GM18517 (cell line): ENCODE results near the gene MRPL4.
"Not testable (repeated sequence)": the region's sequence is repeated elsewhere in the genome, so short reads cannot be mapped to it uniquely, and the experiment has no call there.

ENCODE experiments used
- ATAC-seq: cut with Tn5 transposase; IDR thresholded peaks from one replicate; pipeline ENCODE4 v1.9.1; 2021; ENCODE audit warnings: mild to moderate bottlenecking, moderate library complexity; ENCODE audit not compliant: unreplicated experiment

Gene MRPL4

GRCh38 chr19:10260141-10260584 is 8.1 kb downstream of the MRPL4 start:
- ATAC-seq, result no peak

DNA sequence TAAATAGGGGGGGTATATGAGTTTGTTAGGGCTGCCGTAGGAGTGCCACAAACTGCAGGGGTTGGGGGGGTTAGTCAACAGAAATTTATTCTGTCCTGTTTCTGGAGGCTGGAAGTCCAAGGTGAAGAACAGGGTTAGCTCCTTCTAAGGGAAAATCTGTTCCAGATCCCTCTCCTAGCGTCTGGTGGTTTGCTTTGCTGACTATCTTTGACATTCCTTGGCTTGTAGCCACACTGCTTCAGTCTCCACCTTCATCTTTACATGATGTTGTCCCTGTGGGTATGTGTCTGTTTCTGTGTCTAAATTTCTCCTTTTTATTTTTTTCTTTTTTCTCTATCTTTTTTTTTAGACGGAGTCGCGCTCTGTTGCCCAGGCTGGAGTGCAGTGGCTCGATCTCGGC is 10.8 kb downstream of the MRPL4 start:
- ATAC-seq, result no peak

GRCh38 chr19:10266706-10267105 is 14.7 kb downstream of the MRPL4 start:
- no peak for ATAC-seq

GRCh38 chr19:10268071-10268470 is 16.1 kb downstream of the MRPL4 start:
- no peak for ATAC-seq

DNA sequence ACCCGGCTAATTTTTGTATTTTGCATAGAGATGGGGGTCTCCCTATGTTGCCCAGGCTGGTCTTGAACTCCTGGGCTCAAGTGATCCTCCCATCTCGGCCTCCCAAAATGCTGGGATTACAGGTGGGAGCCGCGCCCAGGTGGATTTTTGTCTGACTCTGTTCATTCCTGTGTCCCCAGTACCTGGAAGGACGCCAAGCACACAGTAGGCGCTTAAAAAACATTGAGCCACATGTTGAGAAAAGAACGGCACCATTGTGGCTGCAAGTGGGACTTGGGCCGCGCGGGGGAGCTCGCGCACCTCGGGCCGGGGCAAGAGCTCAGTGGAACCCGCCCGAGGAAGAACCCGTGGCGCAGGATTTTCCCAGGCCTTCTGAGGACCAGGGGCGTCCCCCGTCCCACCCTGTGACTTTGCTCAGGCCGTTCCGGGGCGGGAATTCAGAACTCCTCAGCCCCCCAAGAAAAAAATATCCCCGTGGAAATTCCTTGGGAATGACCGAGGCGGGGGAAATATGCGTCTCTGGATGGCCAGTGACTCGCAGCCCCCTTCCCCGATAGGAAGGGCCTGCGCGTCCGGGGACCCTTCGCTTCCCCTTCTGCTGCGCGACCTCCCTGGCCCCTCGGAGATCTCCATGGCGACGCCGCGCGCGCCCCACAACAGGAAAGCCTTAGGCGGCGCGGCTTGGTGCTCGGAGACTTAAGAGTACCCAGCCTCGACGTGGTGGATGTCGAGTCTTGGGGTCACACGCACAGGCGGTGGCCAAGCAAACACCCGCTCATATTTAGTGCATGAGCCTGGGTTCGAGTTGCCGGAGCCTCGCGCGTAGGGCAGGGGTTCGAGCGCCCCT is 17.5 kb downstream of the MRPL4 start:
- ATAC-seq, result no peak

DNA sequence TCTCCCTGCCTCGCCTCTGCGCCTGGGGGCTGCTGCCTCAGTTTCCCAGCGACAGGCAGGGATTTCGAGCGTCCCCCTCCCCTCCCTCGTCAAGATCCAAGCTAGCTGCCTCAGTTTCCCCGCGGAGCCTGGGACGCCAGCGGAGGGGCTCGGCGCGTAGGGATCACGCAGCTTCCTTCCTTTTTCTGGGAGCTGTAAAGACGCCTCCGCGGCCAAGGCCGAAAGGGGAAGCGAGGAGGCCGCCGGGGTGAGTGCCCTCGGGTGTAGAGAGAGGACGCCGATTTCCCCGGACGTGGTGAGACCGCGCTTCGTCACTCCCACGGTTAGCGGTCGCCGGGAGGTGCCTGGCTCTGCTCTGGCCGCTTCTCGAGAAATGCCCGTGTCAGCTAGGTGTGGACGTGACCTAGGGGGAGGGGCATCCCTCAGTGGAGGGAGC is 18.2 kb downstream of the MRPL4 start:
- ATAC-seq, result peak; percentile 19

- peak; percentile 47 for ATAC-seq
These were observed 18.8 kb downstream of the MRPL4 start, which contains the start of gene ICAM1 for GRCh38 chr19:10270616-10271394. Gene ICAM1 (plus strand): TSS chr19:10271120. CDS start chr19:10271160, 40 bp downstream.

DNA sequence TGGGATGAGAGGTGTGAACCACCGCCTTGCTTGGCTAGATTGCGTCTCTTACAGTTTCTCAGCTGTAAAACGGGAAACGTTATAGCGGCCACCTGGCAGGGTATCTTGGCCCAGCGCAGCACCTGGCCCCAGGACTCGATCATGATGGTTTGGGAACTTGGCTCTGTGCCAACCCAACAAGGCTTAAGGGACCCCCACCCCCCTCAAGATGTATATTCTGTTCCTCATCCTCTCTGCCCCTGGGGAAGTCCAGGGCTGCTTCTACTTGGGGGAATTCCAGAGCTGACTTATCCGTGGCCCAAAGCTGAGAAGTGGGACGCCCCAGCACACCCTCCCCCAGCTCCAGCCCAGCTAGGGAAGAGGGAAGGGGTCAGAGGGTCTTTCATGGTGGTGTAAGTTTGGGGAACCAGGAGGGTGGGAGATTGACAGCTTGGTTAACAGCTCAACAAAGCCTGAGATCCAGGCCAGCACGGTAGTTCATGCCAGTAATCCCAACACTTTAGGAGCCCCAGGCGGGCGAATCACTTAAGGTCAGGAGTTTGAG is 19.6 kb downstream of the MRPL4 start:
- no peak for ATAC-seq

DNA sequence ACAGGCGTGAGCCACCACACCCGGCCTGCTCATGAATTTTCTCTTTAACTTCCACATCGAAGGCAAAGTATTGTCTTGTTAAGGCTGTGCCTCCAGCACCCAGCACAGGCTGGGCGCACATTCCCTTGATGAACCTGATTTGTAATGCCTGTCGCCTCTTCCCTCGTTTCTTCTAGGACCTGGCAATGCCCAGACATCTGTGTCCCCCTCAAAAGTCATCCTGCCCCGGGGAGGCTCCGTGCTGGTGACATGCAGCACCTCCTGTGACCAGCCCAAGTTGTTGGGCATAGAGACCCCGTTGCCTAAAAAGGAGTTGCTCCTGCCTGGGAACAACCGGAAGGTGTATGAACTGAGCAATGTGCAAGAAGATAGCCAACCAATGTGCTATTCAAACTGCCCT is 22.6 kb downstream of the MRPL4 start:
- no peak for ATAC-seq

DNA sequence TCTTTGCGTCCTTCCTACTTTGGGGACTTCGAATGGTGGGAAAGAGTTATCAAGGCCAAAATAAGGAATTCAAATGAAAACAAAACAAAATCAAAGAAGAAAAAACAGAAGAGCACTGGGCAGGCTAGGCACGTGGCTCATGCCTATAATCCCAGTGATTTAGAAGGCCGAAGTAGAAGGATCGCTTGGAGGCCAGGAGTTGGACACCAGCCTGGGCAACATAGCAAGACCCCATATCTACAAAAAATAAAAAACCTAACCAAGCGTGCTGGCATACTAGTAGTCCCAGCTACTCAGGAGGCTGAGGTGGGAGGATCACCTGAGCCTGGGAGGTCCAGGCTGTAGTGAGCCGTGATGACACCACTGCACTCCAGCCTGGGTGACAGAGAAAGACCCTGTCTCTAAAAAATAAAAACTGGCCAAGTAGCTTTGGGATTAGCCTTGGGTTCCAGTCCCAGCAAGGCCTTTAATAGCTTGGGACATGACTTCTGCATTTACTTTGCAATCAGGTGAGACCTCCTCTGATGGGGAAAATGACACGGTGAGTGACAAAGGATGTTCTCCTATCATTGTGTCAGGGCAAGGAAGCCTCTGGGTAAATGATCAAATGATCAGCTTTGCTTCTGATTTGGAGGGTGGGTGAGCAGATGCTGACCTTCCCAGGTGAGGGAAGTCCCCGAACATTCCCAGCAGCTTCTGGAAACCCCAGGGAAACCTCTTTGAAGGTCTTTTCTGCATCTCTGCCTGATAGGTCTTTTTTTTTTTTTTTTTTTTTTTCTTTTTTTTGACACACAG is 26.0 kb downstream of the MRPL4 start:
- no peak for ATAC-seq

DNA sequence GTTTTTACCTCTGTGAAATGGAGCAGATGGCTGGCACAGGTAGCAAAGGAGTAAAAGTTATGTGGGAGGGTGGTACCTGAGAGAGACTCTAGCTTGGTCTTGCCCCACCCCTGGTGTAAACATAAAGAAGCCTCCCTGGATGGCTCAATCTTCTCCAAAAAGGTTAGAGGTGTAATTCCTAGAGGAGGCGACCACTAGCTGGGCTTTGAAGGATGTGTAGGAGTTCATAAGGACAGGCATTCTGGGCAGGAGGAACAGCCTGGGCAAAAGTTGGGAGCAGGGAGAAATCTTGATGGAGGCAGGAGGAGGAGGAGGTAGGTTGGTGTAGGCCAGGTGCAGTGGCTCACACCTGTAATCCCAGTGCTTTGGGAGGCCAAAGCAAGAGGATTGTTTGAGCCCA is 26.9 kb downstream of the MRPL4 start:
- ATAC-seq, result no peak

GRCh38 chr19:10279737-10280442 is 27.9 kb downstream of the MRPL4 start:
- ATAC-seq, result no peak

GRCh38 chr19:10282043-10282442 is 30.0 kb downstream of the MRPL4 start:
- ATAC-seq, result not testable (repeated sequence)

DNA sequence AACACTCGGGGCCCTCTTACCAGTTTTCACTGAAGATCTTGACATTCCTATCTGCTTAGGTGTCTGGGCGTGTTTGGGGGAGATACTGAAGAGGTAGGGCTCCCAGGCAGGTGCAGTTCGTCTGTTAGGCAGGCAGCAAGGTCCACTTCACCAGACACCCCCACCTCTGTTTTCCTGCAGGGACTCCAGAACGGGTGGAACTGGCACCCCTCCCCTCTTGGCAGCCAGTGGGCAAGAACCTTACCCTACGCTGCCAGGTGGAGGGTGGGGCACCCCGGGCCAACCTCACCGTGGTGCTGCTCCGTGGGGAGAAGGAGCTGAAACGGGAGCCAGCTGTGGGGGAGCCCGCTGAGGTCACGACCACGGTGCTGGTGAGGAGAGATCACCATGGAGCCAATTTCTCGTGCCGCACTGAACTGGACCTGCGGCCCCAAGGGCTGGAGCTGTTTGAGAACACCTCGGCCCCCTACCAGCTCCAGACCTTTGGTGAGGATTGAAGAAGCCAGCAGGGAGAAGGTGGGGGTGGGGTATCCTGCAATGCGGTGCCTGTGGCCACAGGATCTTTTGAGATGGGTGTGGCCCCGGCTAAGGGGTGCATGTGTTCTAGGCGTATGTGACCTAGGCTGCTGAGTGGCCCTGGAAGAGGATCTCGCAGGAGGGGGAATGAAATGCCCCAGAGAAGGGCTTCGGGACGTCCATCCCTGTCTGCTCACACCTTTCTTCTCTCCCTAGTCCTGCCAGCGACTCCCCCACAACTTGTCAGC is 31.5 kb downstream of the MRPL4 start:
- no peak for ATAC-seq

GRCh38 chr19:10284065-10284959 is 32.3 kb downstream of the MRPL4 start:
- ATAC-seq, result no peak

DNA sequence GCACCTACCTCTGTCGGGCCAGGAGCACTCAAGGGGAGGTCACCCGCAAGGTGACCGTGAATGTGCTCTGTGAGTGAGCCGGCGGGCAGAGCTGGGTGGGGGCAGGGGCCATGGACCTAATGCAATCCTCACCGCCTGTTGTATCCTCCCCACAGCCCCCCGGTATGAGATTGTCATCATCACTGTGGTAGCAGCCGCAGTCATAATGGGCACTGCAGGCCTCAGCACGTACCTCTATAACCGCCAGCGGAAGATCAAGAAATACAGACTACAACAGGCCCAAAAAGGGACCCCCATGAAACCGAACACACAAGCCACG is 32.9 kb downstream of the MRPL4 start:
- no peak for ATAC-seq

- ATAC-seq, result no peak
These were observed 33.4 kb downstream of the MRPL4 start for GRCh38 chr19:10285393-10285792.
